HG03103 (cell line): ENCODE results near the gene PFKP.

Source experiments
- ATAC-seq: cut with Tn5 transposase; IDR thresholded peaks from one replicate; pipeline ENCODE4 v1.9.1; 2021; ENCODE audit warnings: low read depth; ENCODE audit not compliant: unreplicated experiment

Gene PFKP

DNA sequence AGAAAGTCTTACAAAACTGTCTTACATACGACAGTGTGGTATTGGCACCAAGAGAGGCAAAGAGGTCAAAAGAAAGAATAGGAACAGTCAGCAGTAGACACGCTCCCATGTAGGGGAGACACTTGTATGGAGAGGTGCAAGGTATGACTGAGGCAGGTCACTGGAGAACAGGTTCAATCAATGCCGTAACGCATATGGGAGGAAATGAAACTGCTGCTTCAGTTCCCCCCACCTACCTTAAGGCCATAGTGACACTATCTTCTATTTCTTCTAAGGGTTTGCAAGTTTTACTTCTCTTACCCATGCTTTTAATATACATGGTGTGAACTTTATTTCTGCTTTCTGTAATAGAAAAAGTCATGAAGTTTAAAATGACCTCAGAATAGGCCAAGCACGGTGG, 110.7 kb downstream of the PFKP start:
- no peak for ATAC-seq

DNA sequence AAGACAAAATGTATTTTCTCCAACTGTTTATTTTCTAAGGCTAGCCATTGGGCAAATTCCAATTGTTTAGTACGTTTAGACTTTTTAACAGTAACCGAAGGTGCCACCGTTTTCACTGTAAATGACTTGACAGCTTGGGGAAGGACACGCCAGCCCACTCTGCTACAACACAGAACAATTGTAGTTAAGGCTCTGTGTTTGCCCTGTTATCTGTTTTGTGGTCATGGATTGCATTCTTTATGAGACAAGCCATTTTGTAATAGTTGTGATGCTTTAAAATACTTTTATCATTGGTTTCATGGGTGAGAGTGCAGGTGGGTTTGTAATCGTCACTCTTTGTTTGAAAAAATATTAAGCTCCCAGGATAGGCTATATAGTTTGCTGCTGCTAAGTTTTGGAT, 111.8 kb downstream of the PFKP start:
- ATAC-seq, result no peak

DNA sequence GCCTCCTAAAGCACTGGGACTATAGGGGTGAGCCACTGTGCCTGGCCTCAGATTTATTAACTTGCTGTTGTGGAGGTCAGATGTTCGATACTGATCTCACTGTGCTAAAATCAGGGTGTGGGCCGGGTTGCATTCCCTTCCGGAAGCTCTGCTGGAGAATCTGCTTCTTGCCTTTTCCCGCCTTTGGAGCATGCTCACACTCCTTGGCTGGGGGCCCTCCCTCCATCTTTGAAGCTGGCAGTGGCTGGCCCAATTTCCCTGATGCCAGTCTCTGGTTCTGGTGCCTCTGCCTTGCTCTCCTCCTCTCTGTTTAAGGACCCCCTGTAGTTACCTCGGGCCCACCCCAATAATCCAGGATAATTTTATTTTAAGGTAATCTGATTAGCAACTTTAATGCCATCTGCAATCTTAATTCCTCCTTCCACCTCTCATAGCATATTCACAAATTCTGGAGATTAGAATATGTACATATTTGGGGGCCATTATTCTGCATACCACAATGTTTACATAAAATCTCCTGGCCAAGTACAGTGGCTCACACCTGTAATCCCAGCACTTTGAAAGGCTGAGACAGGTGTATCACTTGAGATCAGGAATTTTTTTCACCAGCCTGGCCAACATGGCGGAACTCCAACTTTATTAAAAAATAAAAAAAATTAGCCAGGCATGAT, 113.1 kb downstream of the PFKP start:
- ATAC-seq, result no peak

DNA sequence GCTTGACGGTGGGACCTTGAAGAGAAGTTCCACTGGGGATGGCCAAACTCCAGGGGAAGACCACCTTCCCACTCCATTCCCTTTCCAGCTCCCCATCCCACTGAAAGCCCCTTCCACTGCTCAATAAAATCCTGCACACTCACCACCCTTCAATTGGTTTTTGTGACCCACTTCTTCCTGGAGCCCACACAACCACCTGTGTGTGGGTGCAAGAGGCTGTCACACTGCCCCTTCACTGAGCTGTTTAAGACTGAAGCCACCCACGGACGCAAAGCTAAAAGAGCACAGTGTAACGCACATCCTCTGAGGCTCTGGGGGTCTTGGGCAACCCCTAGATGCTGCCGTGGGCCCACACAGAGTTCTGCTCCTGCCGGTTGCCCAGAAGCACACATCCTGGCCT, 118.0 kb downstream of the PFKP start:
- no peak for ATAC-seq

DNA sequence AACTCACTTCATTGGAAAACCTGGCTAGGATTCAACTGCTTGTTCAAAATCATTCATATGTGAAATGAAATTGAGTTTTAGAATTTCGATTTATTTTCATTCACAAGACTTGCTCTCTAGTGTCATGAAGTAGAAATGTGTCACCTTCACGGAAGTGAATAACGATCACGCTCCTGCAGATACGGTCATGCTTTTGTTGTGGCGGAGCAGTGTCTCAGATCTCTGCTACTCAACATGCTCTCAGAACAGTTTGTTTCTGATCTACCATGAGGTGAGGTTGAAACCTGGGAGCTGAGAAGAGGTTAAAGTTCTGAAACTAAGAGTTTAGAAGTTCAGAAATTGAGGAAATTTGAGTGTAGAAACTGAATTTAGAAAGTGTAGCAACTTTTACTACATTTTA, 119.0 kb downstream of the PFKP start:
- ATAC-seq, result no peak
